IPS DF 4.7 (cell line): ENCODE measurements around the gene CHRD.

Experiments used
- DNase-seq: peaks from one replicate; pipeline ENCODE4 v3.0.0-alpha.2; 2013; ENCODE audit warnings: low spot score; ENCODE audit errors: extremely low read depth

CHRD gene

DNA sequence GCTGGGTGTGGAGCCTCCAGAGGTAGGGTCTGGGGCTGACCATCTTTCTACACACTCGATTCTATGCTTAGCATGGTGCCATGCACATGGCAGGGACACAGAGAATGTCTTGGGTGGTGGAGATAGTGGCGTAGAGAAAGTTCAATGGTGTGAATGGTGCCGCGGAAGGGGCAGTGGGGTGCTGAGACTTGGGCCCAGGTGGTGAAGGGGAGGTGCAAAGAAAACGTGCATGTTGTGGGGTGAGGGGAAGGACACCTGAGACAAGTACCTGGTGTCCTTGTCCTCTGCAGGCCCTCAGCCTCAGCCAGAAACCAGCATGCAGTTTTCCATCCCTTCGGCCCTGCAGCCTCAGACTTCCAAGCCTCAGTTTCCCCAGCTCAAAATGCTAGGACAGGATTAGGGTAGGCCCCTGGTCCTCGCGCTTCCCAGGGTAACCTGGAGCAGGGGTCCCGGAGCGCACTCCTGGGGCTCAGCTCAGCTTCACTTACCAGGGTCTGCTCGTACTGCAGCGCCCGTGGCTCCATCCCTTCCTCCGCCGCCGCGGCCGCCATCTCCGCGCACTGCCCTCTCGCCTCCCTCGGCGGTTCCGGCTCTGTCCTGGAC is 18.8 kb upstream of the CHRD start:
- DNase-seq, result no peak

DNA sequence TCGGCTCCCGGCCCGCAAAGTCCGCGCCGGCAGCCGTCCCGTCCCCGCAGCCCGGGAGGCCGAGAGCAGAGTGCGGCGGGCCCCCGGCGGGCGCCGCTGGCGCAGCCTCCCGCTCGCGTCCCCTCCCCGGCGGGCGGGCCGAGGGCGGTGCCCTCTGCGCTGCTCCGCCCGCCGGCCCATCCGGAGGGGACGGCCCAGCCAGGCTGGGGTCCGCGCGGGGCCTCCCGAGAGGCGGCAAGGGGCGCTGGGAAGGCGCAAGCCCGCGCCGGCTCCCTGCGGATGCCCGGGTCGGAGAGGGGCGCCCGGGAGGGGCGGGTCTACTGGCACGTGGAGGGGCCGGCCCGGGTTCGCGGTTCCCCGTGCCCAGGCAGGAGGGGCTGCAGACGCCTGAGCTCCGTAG is 18.3 kb upstream of the CHRD start, which contains the start of the genes CLCN2 and POLR2H:
CLCN2 (minus strand) TSS at position 74 of the 400 bp plus-strand sequence. CDS start 126 bp downstream, outside the sequence.
POLR2H (plus strand) TSS at position 179 of the 400 bp plus-strand sequence. CDS start 1,783 bp downstream, outside the sequence.
- DNase-seq, result no peak

DNA sequence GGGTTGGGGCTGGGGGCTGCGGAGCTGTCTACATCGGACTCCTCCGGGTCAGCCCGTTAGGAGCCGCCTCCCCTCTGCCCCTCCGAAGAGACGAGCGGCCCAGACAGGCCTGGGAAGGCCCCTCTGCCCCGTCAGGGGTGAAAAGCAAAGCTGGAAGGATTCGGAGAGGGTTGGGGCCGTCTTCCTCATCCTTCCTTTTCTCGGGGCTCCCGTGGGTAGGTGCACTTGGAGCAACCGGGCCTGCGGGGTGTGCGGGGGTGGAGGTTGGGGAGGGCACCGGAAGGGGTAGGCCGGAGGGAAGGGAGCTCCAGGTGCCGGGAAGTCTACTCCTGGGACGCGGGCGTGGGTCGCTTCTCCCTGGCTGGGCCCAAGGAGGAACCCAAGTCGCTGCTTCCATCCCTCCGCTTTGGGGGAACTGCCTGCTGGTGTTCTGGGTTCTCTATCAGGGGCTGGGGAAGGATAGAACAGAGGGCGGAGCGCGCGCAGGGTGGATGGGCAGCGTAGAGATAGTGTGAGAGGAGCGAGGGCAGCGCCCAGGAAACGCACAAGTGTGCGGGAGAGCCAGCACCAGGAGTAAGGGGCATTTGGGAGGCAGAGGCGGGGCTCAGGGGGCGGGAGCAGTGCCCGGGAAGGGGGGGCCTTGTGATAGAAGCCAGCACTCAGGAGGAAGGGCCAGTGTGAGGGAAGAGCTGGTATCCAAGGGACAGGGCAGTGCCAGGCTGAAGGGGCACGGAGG is 17.8 kb upstream of the CHRD start:
- DNase-seq, result no peak

DNA sequence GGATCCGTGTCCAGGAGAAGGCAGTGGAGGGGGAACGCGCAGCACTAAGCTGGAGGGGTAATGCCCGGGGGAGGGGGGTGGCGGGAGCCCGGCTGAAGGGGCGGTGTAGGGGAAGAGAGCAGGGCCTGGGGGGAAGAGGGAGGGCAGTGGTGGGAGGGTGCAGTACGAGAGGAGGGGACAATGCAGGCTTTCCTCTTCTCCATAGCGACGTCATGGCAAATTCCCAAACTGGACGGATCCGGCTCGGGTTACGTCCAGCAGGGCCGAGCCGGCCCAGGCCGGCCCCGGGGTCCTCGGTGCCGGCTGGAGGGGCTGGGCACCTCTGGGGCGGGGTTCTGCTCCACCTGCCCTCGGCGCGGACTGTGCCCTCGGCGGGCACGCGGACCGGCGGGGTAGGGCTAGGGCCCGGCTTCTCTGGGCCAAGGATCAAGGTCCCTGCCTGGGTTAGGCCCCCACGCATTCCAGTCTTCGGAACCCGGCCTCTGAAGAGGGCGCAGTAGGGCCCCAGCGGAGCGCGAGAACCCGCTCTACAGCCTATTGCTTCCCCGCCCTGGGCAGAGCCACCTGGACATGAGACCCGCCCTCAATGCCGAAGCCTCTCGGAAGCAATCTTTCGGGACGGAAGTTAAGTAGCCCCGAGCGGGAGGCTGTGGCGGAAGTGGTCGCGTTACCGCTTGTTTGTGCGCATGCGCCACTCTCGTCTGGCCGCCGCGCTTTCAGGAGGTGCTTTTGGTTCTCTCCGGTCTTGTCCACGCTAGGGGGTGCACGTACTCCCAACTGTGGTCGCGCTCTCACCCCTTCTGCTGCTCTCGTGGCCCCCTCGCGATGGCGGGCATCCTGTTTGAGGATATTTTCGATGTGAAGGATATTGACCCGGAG is 16.9 kb upstream of the CHRD start:
- DNase-seq, result peak; percentile 91

DNA sequence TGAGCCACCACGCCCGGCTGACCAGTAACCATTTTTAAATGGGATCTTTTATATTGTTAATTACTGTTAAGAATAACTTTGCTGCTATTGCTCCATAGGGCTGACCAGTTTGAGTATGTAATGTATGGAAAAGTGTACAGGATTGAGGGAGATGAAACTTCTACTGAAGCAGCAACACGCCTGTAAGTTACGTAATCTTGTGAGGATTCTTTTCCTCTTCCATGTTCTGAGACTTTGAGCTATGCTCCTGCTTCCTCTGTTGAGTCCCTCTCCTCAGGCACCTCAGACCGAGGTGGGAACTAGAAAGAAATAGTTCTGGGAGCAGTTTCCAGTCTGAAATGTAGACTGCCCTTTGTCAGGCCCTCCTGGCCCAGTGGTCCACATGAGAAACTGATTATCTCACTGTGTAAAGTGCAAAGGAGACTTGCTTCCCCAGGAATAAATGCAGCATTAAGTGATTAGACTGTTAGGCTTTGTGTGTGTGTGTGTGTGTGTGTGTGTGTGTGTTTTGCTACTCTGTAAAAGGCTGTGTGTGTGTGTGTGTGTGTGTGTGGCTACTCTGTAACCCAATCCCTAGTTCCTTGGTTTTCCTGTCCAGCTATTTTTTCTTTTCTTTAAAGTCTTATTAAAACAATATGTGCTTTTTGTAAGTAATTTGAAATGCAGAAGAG is 13.1 kb upstream of the CHRD start:
- DNase-seq, result no peak

DNA sequence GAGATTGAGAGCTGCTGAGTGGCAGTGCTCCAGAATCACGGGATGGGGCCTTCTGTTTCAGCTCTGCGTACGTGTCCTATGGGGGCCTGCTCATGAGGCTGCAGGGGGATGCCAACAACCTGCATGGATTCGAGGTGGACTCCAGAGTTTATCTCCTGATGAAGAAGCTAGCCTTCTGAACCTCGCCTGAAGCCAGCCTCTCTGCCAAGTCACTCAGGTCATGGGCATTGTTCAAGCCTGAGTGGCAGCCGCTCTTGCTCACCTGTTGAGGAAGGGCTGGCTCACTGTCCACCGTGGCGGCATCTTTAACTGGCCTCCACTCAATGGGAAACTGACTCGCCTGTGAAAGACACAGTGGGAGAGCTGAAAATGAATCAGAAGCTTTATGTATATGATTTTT is 11.7 kb upstream of the CHRD start:
- no peak for DNase-seq

DNA sequence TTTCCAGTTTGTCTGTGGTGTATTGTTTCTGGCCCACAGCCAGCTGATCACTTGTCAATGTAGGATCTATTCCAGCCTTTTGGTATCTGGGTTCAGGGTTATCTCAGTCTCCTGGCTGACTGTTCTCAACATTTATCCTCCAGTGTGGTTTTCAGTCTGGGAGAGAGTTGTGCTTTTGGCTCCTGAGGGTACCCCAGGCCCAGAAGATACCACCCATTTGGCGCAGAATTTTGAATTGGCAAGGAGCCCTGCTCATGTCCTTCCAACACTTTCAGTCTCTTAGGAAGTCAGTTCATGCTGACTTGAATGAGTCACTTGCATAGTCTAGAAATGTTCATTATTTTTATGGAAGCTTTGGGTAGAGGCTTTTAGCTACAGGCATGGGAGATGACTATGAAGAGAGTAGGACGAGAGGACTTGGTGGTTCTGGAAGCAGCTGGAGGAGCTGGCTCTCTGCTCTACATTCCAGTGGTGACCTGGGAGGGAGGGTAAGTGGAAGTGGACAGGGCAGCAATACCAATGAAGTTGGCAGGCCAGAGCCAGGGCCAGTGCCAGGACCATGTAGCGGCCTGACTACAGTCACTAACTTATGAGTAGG is 11.2 kb upstream of the CHRD start:
- DNase-seq, result no peak

DNA sequence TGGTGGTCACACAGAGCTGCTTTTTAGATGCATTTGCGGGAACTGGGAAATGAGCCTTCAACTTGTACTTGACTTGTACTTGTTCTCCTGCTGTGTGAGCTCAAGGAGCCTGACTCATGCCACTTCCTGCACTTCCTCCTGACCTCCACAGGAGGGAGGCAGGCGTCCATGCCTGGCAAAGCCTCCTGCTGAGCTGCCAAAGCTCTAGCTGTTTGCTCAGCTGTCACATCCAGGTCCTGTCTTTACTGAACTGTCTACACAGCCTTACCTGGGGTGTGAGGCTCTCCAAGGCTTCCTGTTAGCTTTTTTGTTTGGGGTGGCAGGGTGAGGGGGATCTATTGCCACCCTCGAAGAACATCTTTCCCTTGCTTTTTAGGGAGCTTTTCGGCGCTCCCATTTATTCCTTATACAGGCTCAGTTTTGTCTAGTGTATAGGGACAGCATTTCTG is 8.3 kb upstream of the CHRD start:
- DNase-seq, result peak; percentile 74

DNA sequence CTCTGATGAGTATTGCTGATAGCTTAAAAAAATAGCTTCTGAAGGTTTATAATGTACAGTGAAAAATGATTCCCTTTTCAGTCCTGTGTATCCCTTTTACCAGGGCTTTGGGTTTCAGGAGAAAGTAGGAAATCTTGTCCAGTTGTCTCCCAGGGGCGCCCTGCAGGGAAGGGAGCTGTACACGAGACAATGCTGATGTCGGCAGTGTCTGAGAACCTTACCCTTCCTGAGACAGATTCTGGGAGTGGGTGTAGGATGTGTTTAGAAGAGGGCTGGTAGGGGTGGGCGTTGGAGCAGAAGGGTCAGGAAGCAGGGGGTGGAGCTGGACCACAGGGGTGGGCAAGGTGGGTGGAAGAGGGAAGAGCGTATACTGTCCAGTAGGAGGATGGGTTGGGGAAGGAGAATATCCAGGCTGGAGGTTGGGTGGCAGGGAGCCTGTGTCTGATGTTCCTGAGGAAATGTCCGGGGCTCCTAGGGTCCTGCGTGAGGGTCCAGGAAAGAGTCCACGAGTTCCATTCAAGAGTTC is 7.5 kb upstream of the CHRD start:
- DNase-seq, result no peak

DNA sequence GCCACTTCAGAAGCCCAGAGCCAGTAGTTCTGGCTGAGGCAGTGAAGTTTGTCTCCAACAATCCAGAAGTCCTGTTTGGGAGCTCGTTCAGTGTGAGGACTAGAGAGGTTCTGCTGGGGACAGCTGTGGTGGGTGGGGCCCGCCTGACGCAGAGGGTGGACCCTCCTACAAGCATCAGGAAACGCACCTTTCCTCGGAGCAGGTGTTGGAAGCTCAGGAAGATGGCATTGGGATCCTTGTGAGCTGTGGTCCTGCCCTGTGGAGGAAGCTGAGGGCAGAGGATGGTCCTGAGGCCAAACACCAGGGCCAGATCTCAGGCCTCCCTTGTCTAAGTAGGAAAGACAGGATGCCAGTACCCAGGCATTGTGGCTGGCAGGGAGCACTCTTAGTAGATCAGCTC is 6.9 kb upstream of the CHRD start:
- no peak for DNase-seq

DNA sequence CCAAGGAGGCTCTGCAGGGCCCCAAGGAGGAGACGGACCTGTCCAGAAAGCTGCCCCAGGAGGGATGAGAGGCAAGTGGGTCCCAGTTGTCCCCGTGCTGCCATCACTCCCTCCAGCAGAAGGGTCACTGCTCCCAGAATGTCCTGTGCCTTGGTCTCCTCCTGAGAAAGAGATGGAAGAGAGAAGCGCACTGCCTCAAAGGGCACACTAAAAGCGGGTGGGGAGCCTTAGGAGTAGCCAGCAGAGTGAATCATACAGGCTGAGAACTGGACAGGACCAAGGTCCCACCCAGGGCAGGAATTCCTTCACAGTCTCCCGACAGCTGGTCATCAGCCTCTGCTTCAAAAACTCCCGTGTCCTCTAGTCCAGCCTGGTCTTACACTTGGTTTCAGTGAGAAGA is 6.4 kb upstream of the CHRD start:
- DNase-seq, result no peak

DNA sequence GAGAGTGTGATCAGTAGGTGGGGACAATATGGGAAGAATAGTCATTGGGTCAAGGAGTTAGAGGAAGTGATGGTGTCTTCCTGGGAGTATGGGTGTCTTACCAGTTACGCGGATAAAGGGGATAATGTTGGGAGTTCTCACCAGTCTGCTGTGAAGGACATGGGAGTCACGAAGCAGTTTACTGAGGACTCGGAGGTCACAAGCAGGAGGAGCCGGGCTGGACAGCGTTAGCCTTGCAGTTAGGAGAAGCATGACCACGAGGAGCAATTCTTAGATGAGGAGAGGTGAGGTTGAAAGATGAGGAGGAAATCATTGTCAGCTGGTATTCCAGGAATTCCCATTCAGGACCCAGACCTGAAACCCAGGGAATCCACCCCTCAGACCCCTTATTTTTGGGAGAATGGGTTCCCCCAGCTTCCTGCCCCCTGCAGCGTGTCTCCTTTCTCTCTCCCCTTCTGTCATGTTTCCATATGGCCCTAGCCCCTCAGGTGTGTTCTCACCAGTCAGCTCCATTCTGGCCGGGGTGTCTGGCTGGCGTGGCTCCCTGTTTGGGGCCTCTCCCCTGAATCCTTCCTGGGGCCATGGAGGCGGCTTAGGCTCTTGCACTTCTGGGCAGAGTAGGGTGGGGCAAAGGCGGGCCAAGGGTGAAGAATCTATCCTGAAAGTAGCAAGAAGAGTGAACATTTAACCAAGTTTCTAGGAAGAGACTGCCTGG is 4.0 kb upstream of the CHRD start:
- DNase-seq, result no peak

DNA sequence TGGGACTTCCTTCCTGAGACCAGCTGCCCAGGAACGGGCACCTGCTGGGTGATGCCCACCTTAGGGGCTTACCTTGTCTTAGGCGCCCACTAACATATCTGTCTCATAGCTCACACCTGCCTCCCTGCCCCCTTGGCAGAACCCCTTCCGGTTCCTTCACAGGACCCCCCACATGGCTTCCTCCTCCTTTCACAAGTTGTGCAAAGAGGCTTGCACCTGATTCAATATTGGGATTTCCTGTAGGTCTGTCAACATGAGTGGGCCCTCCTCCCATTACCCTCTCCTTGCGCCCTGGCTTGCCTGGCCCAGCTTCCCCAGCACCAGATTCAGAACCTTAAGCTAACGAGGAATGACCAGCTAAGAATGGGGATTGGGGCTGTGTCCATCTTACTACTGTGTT is 2.5 kb upstream of the CHRD start:
- DNase-seq, result no peak

DNA sequence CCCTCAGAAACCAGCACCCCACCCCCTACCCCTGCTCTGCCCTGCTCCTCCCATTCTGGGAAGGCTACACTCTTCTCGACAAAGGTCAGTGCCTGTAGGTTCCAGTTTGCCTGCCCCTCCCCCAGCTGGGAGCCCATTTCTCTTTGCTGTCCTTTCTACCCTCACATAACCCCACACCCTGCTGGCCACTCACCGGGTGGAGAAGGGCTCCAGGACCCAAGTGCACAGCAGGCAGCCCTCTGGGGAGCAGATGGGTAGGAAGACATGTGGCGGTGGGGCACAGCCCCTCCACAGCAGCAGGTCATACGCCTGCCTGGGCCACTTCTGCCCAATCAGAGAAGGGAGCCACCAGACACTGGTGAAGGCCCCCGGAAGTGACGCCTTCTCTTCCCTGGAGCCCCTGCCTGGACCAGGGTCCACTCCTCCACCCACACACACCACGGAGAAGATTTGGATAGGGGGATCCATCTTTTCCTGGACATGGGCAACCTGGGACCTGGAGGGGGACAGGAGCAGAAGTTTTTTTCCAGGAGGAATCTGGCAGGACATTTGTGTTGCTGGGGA is 1.9 kb upstream of the CHRD start, which contains the start of gene THPO:
THPO (minus strand) TSS at position 326 of the 564 bp plus-strand sequence. CDS start 1,948 bp downstream, outside the sequence.
- DNase-seq, result no peak

DNA sequence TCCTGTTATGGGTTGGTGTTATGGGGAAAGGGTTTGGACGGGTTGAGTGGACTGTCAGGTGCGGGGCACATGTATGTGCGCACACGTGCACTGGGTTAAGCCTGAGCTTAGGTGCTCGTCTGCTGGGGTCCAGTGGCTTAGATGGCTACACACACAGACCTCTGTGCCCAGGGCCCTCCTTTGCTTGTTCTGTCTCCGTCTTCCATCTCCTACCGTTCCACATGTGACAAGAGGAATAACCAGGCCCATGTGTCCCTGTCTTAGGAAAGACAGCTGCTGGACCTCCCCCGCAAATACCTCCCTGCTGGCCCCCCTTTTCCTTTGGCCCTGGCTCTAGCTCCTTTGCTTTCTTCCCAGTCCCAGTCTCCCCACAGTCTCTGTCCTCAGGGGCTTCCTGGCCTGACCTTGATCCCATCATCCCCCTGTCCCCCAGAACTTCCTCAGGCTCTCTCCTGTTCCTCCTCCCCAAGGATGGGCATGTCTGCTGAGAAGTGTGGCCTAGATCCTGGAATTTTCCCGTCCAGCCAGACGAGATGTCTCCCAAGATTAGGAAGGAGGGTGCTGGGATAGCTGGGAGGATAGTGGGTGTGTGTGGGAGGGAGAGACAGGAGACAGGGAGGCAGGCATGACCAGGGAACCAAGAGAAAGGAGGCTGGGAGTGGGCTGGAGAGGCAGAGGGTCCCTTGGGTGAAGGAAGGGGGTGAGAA is 1.1 kb upstream of the CHRD start:
- no peak for DNase-seq

DNA sequence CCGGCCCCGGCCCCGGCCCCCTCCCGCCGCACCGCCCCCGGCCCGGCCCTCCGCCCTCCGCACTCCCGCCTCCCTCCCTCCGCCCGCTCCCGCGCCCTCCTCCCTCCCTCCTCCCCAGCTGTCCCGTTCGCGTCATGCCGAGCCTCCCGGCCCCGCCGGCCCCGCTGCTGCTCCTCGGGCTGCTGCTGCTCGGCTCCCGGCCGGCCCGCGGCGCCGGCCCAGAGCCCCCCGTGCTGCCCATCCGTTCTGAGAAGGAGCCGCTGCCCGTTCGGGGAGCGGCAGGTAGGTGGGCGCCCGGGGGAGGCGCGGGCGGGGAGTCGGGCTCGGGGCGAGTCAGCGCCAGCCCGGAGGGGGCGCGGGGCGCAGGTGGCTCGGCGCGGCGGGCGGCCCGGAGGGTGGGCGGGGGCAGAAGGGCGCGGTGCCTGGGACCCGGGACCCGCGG is 352 bp downstream of the CHRD start:
- DNase-seq, result no peak

DNA sequence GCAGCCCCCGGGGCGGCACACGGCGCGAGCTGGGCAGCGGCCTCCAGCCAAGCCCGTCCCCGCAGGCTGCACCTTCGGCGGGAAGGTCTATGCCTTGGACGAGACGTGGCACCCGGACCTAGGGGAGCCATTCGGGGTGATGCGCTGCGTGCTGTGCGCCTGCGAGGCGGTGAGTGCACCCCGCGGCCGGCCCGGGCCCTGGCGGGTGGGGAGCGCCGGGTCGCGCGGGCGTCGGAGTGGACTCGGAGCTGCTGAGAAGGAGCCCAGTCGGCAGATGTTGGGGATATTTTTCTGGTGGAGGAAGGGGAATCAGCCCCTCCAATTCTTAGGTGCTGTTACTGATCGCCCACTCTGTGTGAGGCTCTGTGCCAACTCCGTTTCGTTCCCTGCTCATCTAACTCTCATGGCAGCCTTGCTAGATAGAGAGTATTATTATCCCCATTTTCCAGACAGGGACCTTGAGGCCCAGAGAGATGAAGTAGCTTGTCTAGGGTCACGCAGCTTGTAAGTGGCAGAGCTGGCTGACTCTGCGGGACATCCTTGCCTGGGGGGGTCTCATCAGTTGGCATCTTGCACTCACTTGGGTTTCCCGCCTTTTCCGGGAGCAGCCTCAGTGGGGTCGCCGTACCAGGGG is 890 bp downstream of the CHRD start:
- no peak for DNase-seq
